T-helper 1 cell treated with Interleukin-12 subunit alpha and Interleukin-12 subunit beta and Interleukin-4 antibody, amounts not matched to agents 30 μg/mL and 1 μg/mL, for 36 hours (primary cell): ENCODE measurements around the gene SLTM.
A peak's percentile ranks its signal among the peaks of the same experiment; 100 is the strongest.
"Not testable (repeated sequence)": the region's sequence is repeated elsewhere in the genome, so short reads cannot be mapped to it uniquely, and the experiment has no call there.

Source experiments
- H3K27ac Mint-ChIP-seq: one replicate; pipeline ENCODE4 v1.8.0; 2021; ENCODE audit warnings: mild to moderate bottlenecking, mixed read lengths
- H3K27me3 Mint-ChIP-seq: one replicate; pipeline ENCODE4 v1.8.0; 2021; ENCODE audit warnings: low read depth, mixed read lengths
- H3K36me3 Mint-ChIP-seq: one replicate; pipeline ENCODE4 v1.8.0; 2021; ENCODE audit warnings: low read depth, mixed read lengths
- H3K4me1 Mint-ChIP-seq: one replicate; pipeline ENCODE4 v1.8.0; 2021; ENCODE audit warnings: low read depth, mixed read lengths
- H3K4me3 Mint-ChIP-seq: one replicate; pipeline ENCODE4 v1.8.0; 2021; ENCODE audit warnings: mild to moderate bottlenecking, moderate library complexity, mixed read lengths
- H3K9me3 Mint-ChIP-seq: one replicate; pipeline ENCODE4 v1.8.0; 2021; ENCODE audit warnings: mixed read lengths

SLTM gene

DNA sequence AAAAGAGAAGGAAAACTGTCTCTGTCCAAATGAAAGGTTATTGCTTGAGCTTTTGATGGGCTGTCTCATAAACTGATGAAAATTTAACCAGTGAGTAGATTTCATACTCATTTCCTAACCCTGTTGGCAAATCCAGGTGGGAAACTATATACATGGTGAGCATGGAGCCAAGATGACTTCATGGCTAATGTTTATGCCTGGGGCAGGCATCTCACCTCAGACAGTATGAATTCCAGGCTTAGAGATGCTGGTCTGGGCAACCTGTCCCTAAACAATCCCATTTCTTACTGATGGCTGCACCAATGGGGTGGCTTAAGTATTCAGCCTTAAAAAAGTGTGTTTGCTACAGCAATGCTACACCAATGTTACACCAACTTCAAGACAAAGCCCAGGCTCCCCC is 58.1 kb downstream of the SLTM start:
- Mint-ChIP-seq H3K36me3 (peaks cover 31% of the 10 kb centered on the region), H3K4me3 (no peak overlapping the region), H3K4me1 (no peaks in the 10 kb centered on the region), H3K27ac (no peak overlapping the region), H3K27me3 (no peaks in the 10 kb centered on the region), H3K9me3 (no peaks in the 10 kb centered on the region)

DNA sequence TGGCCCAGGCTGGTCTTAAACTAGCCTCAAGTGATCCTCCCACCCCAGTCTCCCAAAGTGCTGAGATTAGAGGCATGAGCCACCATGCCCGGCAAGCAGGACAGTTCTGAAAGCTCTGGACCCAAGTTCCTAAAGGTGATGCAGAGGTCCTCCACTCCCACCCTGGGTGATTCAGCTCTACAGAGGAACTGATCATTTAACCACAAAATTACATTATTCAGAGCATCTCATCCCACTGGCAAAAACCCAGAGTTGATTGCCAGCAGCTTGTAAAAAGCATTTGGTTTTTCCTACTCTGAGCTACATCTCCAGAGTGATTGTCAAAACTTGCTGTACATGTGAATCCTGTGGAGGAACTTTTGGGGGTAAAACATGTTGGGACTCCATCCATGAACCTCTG is 60.2 kb downstream of the SLTM start:
- Mint-ChIP-seq H3K9me3 (no peaks in the 10 kb centered on the region), H3K27me3 (no peaks in the 10 kb centered on the region), H3K36me3 (peaks cover 14% of the 10 kb centered on the region), H3K27ac (no peak overlapping the region), H3K4me3 (no peak overlapping the region), H3K4me1 (no peaks in the 10 kb centered on the region)

DNA sequence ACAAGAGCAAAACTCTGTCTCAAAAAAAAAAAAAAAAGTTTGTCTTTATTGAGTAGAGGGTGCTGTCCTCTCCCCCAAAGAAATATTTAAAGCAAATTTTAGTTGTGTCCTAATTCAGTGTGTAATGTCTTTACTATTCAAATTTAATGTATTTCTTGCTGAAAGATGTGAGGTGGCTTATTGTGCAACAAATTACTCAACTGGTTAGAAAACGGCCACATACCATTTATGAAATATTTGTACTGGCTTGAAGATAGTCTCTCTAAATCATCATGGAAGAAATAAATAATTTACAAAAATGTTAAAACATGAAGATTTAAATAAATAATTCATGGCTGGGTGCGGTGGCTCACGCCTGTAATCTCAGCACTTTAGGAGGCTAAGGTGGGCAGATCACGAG is 63.0 kb downstream of the SLTM start:
- peaks cover 2% of the 10 kb centered on the region for H3K36me3 Mint-ChIP-seq
- no peaks in the 10 kb centered on the region for H3K9me3 Mint-ChIP-seq
- H3K4me1 Mint-ChIP-seq: no peaks in the 10 kb centered on the region
- H3K27ac Mint-ChIP-seq: no peak overlapping the region
- no peak overlapping the region for H3K4me3 Mint-ChIP-seq
- no peaks in the 10 kb centered on the region for H3K27me3 Mint-ChIP-seq

DNA sequence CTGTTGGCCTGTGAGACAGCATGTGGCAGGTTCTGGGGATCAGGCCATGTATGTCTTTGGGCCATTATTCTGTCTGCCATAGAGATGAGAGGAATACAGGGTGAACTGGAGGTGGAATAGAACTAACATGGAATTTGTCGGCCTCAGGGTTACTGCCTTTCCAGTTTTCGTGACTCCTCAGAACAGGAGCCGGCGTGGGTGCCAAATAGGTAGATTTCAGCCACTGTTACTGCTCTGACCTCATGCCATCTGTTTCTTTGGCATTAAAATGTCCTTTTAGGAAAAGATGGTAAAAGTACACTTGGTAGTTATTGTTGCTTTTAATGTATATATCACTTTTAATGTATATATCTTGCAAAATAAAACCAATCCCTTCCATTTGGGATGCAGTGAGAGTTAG is 65.6 kb downstream of the SLTM start:
- Mint-ChIP-seq H3K4me3 (no peak overlapping the region), H3K9me3 (no peaks in the 10 kb centered on the region), H3K4me1 (peaks cover 3% of the 10 kb centered on the region), H3K36me3 (peaks cover 2% of the 10 kb centered on the region), H3K27me3 (peaks cover 7% of the 10 kb centered on the region), H3K27ac (no peak overlapping the region)

DNA sequence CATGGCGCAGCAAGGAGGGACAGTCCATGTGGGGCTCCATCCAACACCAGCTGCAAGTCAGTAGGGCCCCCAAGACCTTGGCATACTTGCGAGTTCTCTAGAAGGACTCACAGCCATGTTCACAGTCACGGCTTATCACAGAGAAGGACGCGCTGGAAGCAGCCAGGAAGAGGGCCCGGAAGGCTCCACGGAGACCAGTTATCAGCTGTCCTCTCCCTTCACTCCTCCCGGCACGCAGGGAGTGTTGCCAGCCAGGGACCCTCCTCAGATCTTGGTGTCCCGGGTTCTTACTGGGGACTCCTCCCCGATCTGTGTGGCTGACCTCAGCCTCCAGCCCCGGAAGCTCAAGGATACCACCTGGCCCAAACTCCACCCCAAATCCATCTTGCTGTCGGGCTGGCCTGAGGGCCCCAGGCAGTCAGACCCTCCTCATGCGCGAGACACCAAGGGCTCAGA is 68.0 kb downstream of the SLTM start:
- no peaks in the 10 kb centered on the region for H3K9me3 Mint-ChIP-seq
- peaks cover 2% of the 10 kb centered on the region for H3K36me3 Mint-ChIP-seq
- H3K4me1 Mint-ChIP-seq: peaks cover 9% of the 10 kb centered on the region
- peaks cover 7% of the 10 kb centered on the region for H3K27me3 Mint-ChIP-seq
- no peak overlapping the region for H3K27ac Mint-ChIP-seq
- no peak overlapping the region for H3K4me3 Mint-ChIP-seq

DNA sequence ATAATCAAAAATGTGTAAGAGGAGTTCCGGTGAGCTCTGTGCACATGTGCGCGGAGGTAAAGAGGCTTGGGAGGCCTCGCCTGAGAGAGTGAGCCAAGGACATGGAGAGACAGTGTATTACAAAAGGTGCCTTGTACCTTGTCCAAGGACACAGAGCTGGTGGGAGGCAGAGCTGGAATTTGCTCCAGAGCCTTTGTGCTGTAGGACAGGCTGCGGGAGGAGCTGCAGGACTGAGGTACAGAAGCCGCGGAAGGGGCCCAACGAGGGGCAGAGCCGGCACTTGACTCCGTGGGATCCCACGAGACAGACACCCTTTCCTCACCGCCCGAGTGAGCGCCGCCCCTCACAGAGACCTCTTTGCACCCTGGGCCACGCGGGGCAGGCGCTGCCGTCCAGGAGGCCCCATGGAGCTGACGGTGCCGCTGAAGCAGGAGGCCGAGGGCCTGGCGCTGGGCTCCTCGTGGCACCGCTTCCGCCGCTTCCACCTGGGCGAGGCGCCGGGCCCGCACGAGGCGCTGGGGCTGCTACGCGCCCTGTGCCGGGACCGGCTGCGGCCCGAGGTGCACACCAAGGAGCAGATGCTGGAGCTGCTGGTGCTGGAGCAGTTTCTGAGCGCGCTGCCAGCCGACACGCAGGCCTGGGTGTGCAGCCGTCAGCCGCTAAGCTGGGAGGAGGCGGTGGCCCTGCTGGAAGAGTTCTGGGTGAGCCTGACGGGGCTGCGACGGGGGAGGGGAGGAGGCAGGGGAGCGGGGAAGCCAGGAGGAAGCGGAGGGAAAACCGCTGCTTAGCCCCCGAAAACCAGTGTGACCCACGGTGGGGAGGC is 68.7 kb downstream of the SLTM start:
- peaks cover 7% of the 10 kb centered on the region for H3K27me3 Mint-ChIP-seq
- H3K27ac Mint-ChIP-seq: peak overlapping the region; percentile 39
- peaks cover 2% of the 10 kb centered on the region for H3K36me3 Mint-ChIP-seq
- peak overlapping the region; percentile 46 for H3K4me3 Mint-ChIP-seq
- H3K9me3 Mint-ChIP-seq: no peaks in the 10 kb centered on the region
- peaks cover 9% of the 10 kb centered on the region for H3K4me1 Mint-ChIP-seq

DNA sequence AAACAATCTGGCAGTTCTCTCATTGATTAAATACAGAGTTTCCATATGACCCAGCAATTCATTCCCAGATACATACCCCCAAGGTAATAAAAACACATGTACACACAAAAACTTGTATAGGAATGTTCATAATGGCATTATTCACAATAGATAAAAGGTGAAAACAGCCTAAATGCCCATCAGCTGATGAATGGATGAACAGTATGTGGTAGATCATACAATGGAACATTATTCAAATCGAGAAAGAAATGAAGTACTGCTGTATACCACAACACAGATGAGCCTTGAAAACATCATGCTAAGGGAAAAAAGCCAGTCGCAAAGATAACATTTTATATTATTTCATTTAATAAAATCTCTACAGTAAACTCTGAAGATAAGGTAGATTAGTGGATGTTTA is 71.2 kb downstream of the SLTM start:
- Mint-ChIP-seq H3K4me1 (peaks cover 9% of the 10 kb centered on the region), H3K4me3 (no peak overlapping the region), H3K27ac (no peak overlapping the region)

DNA sequence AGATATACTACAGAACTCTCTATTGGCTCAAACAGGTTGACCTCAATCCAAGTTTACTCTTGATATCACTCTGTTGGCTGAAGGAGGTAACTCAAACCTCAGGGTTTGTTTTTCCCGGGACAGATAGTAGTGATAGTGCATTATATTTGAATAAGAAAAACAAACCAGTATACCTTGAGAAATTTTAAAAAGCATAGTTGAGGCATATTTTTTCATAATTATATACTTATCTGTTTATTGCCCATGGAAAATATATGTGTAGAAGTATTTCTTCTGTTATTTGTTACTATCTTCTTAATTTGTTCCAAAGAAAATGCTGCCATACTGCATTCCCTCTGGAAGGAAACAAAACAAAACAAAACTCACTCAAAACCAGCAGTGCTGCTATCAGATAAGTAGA is 76.9 kb downstream of the SLTM start:
- not testable (repeated sequence) for H3K4me3 Mint-ChIP-seq

More for the DNA sequence above, 71.2 kb downstream of the SLTM start:
- H3K36me3 Mint-ChIP-seq: no peaks in the 10 kb centered on the region
- H3K27me3 Mint-ChIP-seq: peaks cover 7% of the 10 kb centered on the region
- H3K9me3 Mint-ChIP-seq: no peaks in the 10 kb centered on the region

DNA sequence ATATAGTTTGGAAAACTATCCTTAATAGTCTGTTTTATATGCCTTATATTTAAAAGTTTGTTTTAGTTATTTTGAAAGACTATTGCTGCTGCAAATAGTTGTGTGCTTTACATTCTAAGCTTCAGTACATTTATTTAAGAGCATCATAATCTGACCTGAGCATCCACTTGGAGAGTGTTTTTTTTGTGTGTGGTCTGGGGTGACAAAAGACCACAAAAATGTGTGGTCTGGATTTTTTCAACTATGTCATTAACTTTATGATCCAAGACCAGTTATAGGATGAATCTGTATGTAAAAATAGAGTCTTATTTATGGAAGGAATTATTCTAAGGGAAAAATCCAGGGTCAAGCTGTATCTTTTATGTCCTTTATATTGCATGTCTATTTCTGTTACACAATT is 77.4 kb downstream of the SLTM start:
- Mint-ChIP-seq H3K4me1 (no peaks in the 10 kb centered on the region), H3K27ac (no peak overlapping the region), H3K9me3 (no peaks in the 10 kb centered on the region), H3K27me3 (no peaks in the 10 kb centered on the region), H3K4me3 (no peak overlapping the region), H3K36me3 (peaks cover 12% of the 10 kb centered on the region)

More for the DNA sequence above, 76.9 kb downstream of the SLTM start:
- H3K27ac Mint-ChIP-seq, H3K4me1 Mint-ChIP-seq, H3K9me3 Mint-ChIP-seq, H3K27me3 Mint-ChIP-seq: not testable (repeated sequence)
- H3K36me3 Mint-ChIP-seq: peaks cover 12% of the 10 kb centered on the region

DNA sequence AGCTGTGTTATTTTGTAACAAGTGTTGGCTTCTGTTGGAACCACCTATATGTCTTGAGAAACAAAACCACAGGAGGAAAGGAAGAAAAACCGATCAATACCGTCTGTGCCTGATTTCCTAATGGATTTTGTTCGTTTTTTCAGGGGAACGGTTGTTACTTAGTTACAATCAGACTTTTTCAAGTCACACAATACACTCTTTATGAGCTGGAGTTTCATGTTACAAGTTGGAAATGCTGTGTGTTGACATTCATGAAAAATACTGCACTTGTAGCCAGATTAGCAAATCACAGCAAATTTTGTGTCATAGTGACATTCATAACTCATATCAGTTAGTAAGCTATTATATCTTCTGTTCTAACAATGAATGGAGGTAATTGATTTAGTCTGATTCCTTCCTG is 78.9 kb downstream of the SLTM start:
- Mint-ChIP-seq H3K9me3 (no peaks in the 10 kb centered on the region), H3K36me3 (peaks cover 14% of the 10 kb centered on the region), H3K4me1 (no peaks in the 10 kb centered on the region), H3K27ac (no peak overlapping the region), H3K27me3 (no peaks in the 10 kb centered on the region), H3K4me3 (no peak overlapping the region)

DNA sequence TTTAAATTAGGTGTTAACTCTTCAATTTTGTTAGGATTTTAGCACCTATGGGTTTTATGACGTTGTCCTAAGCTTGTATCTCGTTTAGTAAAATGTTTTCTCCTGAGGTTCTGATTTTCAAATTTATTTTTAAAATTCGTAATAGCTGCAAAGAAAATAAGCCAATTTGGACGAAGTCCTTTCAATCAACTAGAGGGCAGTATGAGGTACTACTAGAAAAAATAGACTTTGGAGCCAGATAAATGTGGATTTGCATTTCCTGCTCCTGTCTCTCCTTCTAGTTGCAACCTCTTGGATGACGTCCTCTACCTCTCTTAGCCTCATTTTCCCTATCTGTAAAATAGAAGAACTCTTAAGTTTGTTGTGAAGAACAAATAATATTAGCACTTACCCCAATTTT is 81.1 kb downstream of the SLTM start:
- H3K27ac Mint-ChIP-seq: no peak overlapping the region
- no peaks in the 10 kb centered on the region for H3K9me3 Mint-ChIP-seq
- H3K4me3 Mint-ChIP-seq: no peak overlapping the region
- H3K27me3 Mint-ChIP-seq: no peaks in the 10 kb centered on the region
- H3K36me3 Mint-ChIP-seq: peaks cover 27% of the 10 kb centered on the region
- H3K4me1 Mint-ChIP-seq: no peaks in the 10 kb centered on the region

DNA sequence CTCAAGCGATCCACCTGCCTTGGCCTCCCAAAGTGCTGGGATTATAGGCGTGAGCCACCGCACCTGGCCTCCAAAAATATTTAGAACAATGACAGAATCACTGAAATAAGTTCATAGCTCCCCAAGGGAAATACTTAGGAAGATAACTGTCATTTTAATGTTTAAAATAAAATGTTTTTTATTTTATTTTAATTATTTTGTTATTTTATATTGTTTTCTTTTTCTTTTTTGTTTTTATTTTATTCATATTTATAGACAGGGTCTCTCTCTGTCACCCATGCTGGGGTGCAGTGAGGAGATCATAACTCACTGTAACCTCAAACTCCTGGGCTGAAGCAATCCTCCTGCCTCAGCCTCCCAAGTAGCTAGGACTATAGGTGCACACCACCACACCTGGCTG is 82.3 kb downstream of the SLTM start:
- H3K9me3 Mint-ChIP-seq, H3K27me3 Mint-ChIP-seq, H3K4me3 Mint-ChIP-seq, H3K4me1 Mint-ChIP-seq, H3K27ac Mint-ChIP-seq: not testable (repeated sequence)
- peaks cover 29% of the 10 kb centered on the region for H3K36me3 Mint-ChIP-seq

DNA sequence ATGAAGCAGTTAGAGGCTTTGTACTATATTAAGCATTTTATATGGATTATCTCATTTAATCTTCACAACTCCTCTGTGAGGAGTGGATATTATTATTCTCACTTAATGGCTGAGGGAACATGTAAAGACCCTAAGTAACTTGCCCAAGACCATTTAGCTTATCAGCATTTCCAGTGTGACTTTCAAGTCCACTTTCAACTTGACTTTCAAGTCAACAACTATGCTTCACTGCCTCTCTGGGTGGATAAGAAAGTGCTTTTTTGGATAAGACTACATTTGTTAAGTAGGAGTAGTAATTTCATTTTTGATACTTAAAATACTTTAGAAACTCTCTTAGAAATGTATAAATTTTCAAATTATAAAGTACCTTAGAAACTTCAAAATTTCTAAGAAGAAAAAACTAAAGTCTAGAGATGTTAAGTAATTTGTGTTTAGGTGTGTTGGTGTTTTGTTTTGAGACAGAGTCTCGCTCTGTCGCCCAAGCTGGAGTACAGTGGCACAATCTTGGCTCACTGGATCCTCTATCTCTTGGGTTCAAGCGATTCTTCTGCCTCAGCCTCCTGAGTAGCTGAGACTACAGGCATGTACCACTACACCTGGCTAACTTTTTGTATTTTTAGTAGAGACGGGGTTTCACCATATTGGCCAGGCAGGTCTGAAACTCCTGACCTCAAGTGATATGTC is 90.6 kb downstream of the SLTM start:
- Mint-ChIP-seq H3K4me3 (no peak overlapping the region), H3K9me3 (no peaks in the 10 kb centered on the region), H3K27ac (no peak overlapping the region), H3K27me3 (no peaks in the 10 kb centered on the region), H3K4me1 (no peaks in the 10 kb centered on the region), H3K36me3 (peaks cover 18% of the 10 kb centered on the region)

DNA sequence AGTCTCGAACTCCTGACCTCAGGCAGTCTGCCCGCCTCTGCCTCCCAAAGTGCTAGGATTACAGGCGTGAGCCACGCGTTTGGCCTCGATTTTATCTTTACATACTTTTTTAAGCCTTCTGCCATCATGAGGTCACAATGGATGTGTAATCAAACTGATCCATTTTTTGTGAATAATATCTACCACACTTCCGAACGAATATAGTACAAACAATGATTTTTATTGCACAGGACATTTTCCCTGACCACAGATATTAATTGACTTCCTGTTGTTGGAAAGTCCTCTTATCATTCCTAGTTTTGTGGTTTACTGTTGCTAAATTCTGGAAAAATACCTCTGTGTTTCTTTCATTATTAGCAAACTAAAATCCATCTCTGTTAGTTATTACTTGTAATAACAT is 93.4 kb downstream of the SLTM start:
- H3K9me3 Mint-ChIP-seq: no peaks in the 10 kb centered on the region
- no peaks in the 10 kb centered on the region for H3K4me1 Mint-ChIP-seq
- no peak overlapping the region for H3K27ac Mint-ChIP-seq
- H3K27me3 Mint-ChIP-seq: no peaks in the 10 kb centered on the region
- peaks cover 4% of the 10 kb centered on the region for H3K36me3 Mint-ChIP-seq
- H3K4me3 Mint-ChIP-seq: no peak overlapping the region

DNA sequence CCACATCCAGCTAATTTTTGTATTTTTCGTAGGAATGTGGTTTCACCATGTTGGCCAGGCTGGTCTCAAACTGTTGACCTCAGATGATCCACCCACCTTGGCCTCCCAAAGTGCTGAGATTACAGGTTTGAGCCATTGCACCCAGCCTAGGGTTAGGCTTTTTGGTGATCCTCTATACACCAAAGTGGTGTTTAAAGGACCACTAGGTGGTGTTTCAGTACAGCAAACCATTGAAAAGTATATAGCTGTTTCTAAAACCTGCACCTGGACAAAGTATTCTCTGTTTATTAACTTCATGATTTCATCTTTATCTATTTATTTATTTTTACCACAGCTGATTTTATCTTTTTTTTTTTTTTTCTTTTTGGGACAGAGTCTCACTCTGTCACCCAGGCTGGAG is 94.0 kb downstream of the SLTM start:
- peaks cover 4% of the 10 kb centered on the region for H3K36me3 Mint-ChIP-seq
- H3K27me3 Mint-ChIP-seq: no peaks in the 10 kb centered on the region
- H3K4me3 Mint-ChIP-seq: no peak overlapping the region
- no peak overlapping the region for H3K27ac Mint-ChIP-seq
- no peaks in the 10 kb centered on the region for H3K9me3 Mint-ChIP-seq
- no peaks in the 10 kb centered on the region for H3K4me1 Mint-ChIP-seq
